Urinary bladder (tissue), 4 donors: ENCODE results near the gene HEATR1. TPM values are rescaled to one million over a fixed set of nuclear protein-coding genes. Genes with fewer than 3 reads are reported as not detected.
"Not testable (repeated sequence)": the region's sequence is repeated elsewhere in the genome, so short reads cannot be mapped to it uniquely, and the experiment has no call there.

Experiments
- DNase-seq: peaks from one replicate; pipeline ENCODE4 v3.0.0-alpha.2; 2015; ENCODE audit errors: extremely low spot score
- H3K27ac ChIP-seq: one replicate; pipeline ENCODE4 v1.5.1; 2013; ENCODE audit warnings: low read depth, mild to moderate bottlenecking, moderate library complexity
- H3K36me3 ChIP-seq: one replicate; pipeline ENCODE4 v1.6.1; 2013; ENCODE audit warnings: mild to moderate bottlenecking, moderate library complexity; ENCODE audit not compliant: insufficient read depth
- H3K4me1 ChIP-seq: one replicate; pipeline ENCODE4 v1.6.1; 2013; ENCODE audit warnings: mild to moderate bottlenecking, moderate library complexity; ENCODE audit not compliant: insufficient read depth
- H3K4me3 ChIP-seq: one replicate; pipeline ENCODE4 v1.5.1; 2013; ENCODE audit warnings: low read depth, low read length
- WGBS: extraction: QIAGEN DNeasy Blood & Tissue Kit; methylation state at CpG from one replicate; pipeline ENCODE4 v1.1.7; 2013; 5-methylcytosine and 5-hydroxymethylcytosine counted together
- polyA plus RNA-seq: library from polyadenylated mRNA; stranded (reverse); fragments of 200-250 nt; gene quantifications from one replicate; pipeline ENCODE4 v1.2.3, GENCODE V29; 2013
- total RNA-seq: library from RNA; depleted of rRNA; stranded (reverse); fragments of >200 nt; gene quantifications from one replicate; pipeline ENCODE4 v1.2.3, GENCODE V29; 2014
- donor health status: healthy with polysubstance abuse.
- donor health status: healthy.

Gene HEATR1
- total and polyA plus RNA-seq, 2 donors, result 7.7 to 45.9 TPM

DNA sequence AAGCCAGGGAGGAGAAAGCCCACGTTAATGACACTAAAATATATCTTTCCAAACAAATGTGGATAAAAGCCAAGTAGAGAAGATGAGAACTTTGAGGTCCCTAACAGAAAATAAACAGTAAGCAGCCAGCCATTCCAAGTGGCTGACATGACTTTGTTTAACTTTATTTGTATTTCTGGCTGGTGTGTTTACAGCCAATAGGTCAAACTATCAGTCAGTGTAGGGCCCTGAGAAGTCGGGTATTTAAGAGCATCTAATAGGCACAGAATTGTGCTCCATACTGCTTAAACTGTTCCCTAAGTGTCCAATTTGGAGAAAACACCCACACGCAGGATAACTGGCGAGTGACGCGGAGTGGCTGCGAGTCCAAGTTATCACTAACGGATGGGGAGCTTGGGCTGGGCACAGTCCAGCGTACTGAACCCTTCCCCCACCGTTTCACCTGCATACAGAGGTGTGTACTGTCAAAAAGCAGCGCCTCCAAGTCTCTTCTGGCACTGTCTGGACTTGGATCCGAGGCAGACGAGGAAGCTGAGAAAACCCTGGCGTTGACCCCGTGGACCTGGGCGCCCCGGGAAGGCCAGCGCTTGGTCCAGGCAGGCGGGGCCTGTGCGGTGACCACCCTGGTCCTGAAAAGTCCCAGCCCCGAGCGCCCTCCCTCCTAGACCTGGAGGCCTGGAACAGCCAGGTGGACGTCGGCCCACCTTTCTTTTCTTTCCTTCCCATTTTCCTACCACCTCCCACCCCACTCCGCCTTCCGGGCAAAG is 81.2 kb downstream of the HEATR1 start:
- Histone ChIP-seq H3K4me3 (peak overlapping the region; percentile 81), H3K36me3 (no peaks in the 10 kb centered on the region), H3K27ac (peak overlapping the region; percentile 48), H3K4me1 (no peaks in the 10 kb centered on the region)
- 14% methylated on average over 26 of the region's 26 CpGs for WGBS
- DNase-seq, result no peak

DNA sequence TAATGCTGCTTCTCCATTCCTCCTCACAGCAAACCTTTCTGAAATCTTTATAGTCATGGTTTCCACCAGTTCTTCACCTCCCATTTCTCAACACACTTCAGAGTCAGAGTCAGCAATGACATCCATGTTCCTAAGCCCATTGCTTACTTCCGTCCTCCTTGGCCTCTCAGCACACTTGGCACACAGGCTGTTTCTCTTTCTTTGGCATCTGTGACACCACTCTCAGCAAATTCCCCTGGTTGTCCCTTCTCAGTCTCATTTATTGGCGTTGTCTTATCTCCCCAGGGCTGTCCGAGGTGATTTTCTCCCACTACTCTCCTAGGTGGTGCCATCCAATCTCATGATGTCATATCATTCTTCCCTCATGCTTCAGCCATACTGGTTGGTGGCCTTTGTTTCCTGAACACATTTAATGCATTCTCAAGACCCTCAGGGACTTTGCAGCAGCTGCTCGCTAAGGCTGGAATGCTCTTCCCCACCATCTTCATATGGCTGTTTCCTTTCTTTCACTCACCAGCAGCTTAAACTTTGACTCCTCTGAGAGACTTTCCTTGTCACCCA is 83.8 kb downstream of the HEATR1 start:
- Histone ChIP-seq H3K27ac (no peak overlapping the region), H3K4me1 (no peaks in the 10 kb centered on the region), H3K4me3 (no peak overlapping the region), H3K36me3 (no peaks in the 10 kb centered on the region)
- WGBS, result 55% methylated on average over 4 of the region's 4 CpGs
- DNase-seq, result no peak

DNA sequence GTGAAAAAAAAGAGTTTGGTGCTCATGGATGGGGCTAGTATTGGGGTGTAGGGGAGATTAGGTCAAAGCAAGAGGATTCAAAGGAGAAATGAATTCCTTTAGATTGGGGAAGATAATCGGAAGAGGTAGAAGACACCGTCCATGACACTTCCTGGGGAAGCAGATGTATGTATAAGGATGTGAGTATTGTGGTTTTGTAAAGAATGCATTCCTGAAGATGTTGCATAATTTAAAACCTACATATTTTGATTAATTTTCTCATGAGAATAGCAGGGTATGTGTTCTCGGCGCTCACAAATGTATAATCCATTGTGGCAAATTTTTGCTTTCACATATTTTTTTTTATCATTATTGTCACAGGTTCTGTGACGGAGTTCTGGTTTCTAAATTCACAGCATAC is 86.0 kb downstream of the HEATR1 start:
- DNase-seq, result no peak
- Histone ChIP-seq H3K36me3 (no peaks in the 10 kb centered on the region), H3K4me1 (no peaks in the 10 kb centered on the region), H3K4me3 (no peak overlapping the region), H3K27ac (no peak overlapping the region)
- 80% methylated on average over 5 of the region's 5 CpGs for WGBS

DNA sequence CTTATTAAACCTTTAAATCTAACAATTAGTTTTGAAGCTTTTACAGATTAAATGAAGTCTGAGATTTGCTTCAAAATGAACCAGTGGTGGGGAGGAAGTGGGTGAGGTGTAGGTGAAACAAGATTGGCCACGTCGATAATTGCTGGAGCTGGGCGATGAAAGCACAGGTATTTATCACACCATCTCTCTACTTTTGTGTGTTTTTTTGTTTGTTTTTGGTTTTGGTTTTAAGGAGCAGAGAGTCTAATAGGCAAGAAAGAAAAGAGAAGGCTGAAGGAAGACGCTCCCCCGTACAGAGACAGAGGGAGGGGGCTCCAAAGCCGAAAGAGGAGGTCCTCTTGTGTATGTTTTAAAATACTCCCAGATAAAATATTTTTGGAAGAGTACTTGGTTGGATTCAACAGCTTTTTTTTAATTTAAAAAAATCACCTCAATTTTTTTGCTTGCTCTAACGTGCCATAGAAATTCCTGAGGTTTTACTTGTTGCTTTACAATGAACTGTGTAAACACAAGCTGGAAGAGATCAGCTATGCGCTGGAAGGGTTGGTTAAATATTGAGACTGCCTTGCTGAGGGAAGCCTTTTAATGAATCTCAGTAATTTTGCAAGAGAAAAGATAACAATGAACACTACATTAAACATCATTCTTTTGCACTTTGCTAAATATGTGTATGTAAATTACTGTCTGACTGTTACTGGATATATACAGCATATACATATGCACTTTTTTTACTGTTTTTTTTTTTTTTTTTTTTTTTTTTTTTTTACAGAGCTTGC is 87.2 kb downstream of the HEATR1 start:
- Histone ChIP-seq H3K4me3 (no peak overlapping the region), H3K4me1 (no peaks in the 10 kb centered on the region), H3K27ac (peak overlapping the region; percentile 39), H3K36me3 (no peaks in the 10 kb centered on the region)
- WGBS, result 34% methylated on average over 8 of the region's 8 CpGs
- DNase-seq, result peak; percentile 51

DNA sequence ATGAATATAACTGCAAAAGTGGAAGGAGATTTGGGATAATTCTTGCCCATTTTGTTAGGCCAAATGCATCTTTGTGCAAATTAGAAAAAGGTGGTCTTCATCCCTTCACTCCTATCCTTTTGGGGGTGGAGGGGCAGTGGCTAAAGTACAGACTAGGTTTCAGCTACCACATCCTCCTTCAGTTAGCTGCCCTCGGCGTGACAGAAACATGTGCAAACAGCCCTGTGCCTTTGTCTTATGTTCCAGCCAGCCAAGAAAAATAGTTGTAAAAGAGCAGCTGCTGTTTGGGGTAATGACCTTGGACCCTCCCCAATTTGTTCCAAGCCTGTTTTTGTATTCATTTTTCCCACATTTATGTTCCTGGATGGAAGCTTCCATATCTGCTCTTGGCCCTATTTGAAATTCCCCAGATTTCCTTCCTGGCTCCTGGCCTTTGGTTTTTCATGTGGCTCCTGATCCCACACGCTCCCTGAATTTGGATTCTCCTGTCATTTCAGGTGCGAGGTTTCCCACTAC is 88.8 kb downstream of the HEATR1 start:
- no peak for DNase-seq
- H3K36me3 ChIP-seq, result no peaks in the 10 kb centered on the region
- no peak overlapping the region for H3K4me3 ChIP-seq
- H3K27ac ChIP-seq, result peak overlapping the region; percentile 66
- WGBS, result 55% methylated on average over 4 of the region's 4 CpGs
- no peaks in the 10 kb centered on the region for H3K4me1 ChIP-seq

DNA sequence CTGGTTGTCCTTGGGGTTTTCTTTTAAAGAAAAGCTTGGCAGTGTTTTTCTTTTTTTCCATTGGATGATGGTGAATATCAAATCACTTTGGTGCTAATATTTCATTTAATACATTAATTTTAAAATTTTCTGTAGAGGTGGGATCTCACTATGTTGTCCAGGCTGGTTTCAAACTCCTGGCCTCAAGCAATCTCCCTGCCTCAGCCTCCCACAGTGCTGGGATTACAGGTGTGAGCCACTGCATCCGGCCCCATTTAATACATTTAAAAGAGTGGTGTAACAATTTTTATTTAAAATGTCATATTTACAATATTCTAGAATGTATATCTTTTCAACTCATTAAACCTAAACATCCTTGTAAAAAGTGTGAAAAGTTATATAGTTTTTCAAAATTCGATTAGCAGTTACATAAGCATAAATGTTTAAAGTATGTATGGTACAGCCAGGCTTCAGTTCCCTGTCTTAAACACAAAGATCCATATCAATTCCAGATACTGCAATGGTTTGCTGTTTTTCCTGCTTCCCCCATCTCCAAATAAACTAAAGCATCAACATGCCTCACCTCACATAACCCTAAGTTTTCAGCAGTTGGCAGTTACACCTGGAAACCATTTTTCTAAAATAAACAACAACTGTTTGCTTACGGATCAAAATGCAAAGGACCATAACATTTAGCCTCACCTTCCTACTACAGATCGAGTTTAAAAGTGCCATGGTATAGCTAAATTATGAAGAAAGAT is 89.4 kb downstream of the HEATR1 start:
- DNase-seq, result no peak
- H3K4me3 ChIP-seq, result no peak overlapping the region
- H3K27ac ChIP-seq, result no peak overlapping the region
- H3K36me3 ChIP-seq, result no peaks in the 10 kb centered on the region
- WGBS, result 68% methylated on average over 4 of the region's 4 CpGs
- H3K4me1 ChIP-seq, result no peaks in the 10 kb centered on the region

DNA sequence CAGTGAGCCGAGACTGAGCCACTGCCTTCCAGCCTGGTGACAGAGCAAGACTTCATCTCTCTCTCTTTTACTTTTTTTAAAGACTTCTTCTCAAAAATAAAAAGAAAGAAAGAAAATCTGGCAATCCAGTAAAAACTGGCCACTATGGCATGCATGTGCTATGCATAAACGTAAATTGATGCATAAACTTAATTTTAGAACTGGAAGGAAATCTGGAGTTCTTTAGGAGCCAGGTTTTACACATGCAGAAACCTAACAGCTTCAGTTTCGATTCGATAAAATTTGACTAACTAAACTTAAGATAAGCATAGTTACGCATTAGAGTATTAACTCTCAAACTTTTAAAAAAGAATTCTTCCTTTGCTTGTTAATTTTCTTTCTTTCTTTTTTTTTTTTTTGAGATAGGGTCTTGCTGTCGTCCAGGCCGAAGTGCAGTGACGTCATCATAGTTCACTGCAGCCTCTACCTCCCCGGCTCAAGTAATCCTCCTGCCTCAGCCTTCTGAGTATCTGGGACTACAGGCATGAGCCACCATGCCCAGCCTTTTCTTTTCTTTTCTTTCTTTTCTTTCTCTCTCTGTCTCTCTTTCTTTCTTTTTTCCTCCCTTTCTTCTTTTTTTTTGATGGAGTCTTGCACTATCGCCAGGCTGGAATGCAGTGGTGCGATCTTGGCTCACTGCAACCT is 92.4 kb downstream of the HEATR1 start:
- Histone ChIP-seq H3K36me3 (no peaks in the 10 kb centered on the region), H3K27ac (no peak overlapping the region), H3K4me3 (no peak overlapping the region), H3K4me1 (no peaks in the 10 kb centered on the region)
- DNase-seq, result no peak
- WGBS, result 83% methylated on average over 11 of the region's 11 CpGs

DNA sequence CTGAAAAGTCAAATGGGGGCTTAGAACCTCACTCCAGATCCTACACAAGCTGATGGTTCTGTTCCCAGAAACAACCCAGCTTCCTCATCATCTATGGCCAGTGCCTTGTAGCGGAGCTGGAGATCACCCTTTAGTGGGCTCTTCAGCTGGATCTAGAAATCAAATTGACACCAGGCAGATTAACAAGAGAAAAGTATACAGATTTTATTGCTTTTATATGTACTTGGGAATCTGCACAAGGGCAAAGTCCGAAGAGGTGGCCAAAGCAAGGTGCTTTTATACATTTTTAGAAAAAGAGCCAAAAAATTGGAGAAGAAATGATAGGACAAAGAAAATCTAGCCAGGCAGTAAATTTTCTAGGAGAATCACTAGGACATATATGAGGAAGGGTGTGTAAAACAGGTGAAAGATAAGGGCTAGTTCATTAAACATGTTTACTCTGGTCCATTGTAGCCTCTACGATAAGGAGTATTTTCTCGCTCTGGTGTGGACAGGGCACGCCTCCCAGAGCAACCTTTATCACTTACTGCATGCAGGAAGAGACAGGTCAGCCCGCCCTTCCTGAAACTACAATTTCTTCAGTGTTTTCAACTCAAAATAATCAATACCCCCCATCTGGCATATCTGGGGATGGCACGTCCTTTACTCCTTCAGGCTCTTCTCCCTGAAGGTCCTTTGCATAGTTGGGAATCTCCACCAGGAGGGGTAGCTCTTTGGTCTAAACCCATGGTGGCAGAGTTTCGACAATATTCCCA is 94.5 kb downstream of the HEATR1 start:
- WGBS, result 90% methylated on average over 8 of the region's 8 CpGs
- H3K36me3 ChIP-seq, result no peaks in the 10 kb centered on the region
- H3K4me1 ChIP-seq, result no peaks in the 10 kb centered on the region
- DNase-seq, result no peak
- H3K4me3 ChIP-seq, result no peak overlapping the region
- no peak overlapping the region for H3K27ac ChIP-seq

DNA sequence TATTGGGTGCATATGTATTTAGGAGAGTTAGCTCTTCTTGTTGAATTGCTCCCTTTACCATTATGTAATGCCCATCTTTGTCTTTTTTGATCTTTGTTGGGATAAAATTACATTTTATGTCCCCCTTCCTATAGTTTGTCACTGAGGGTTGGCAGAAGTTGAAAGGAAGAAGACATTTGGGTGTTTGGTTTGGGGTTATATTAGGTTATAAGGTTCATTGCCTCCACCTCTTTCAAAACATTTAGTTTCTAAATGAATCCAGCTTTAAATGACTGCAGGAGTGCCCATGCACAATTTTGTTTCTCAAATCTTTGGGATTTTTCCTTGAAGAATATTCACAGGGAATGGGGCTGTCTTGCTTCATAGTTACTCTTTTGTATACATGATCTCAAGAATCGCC is 95.1 kb downstream of the HEATR1 start:
- no peak overlapping the region for H3K27ac ChIP-seq
- no peak for DNase-seq
- H3K36me3 ChIP-seq, result no peaks in the 10 kb centered on the region
- no peaks in the 10 kb centered on the region for H3K4me1 ChIP-seq
- no peak overlapping the region for H3K4me3 ChIP-seq
- WGBS, result 82% methylated on average over 1 of the region's 1 CpG

DNA sequence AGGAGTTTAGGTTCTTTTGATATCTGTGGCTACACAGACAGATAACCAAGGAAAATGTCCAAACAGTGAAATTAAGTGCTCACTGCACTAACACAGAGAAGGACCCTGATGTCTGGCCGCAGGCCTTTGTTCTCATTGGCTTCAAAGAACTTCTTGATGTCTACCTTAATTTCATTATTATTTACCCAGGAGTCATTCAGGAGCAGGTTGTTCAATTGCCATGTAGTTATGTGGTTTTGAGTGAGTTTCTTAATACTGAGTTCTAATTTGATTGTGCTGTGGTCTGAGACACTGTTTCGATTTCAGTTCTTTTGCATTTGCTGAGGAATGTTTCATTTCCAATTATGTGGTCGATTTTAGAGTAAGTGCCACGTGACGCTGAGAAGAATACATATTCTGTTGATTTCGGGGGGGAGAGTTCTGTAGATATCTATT is 95.7 kb downstream of the HEATR1 start:
- no peaks in the 10 kb centered on the region for H3K4me1 ChIP-seq
- no peak overlapping the region for H3K4me3 ChIP-seq
- no peak for DNase-seq
- no peak overlapping the region for H3K27ac ChIP-seq
- H3K36me3 ChIP-seq, result no peaks in the 10 kb centered on the region
- 86% methylated on average over 6 of the region's 6 CpGs for WGBS

DNA sequence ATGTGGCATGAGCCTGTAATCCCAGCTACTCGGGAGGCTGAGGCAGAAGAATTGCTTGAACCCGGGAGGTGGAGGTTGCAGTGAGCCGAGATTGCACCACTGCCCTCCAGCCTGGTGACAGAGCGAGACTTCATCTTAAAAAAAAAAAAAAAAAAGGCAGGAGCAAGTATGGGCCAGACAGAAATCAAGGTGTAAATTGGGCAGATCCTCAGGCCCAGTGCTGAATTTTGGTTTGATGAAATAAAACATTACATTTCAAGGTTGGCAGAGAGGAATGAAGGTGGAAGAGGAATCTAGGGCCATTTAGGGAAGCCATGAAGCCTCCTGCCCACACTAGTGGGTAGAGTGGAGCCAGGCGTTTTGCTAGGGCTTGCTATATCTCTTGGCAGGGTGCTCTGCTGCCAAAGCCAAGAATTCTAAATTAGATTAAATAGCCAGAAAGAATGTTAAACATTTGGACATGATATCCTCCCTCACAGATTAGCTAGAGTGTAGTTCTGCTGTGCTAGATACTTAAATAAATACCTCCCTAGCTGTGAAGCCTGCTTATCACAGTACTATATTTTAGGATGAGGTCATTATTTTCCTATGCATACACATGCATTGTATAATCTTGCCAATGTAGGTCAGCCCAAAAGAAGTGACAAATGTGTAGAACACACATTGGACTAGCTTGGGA is 97.2 kb downstream of the HEATR1 start:
- DNase-seq, result no peak
- Histone ChIP-seq H3K36me3 (no peaks in the 10 kb centered on the region), H3K4me1 (no peaks in the 10 kb centered on the region), H3K27ac (no peak overlapping the region), H3K4me3 (no peak overlapping the region)
- 71% methylated on average over 5 of the region's 5 CpGs for WGBS

DNA sequence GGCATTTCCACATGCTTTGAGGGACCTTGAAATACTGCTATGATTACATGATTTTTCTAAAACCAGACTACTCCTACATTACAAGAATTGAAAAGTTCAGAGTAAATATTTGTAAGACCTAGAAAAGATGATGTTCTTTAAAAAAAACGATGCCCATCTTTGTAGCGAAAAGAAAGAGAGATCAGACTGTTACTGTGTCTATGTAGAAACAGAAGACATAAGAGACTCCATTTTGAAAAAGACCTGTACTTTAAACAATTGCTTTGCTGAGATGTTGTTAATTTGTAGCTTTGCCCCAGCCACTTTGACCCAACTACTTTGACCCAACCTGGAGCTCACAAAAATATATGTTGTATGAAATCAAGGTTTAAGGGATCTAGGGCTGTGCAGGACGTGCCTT is 100.0 kb downstream of the HEATR1 start:
- H3K27ac ChIP-seq, H3K4me3 ChIP-seq, H3K36me3 ChIP-seq, H3K4me1 ChIP-seq, DNase-seq: not testable (repeated sequence)
- WGBS, result 88% methylated on average over 3 of the region's 3 CpGs
